ENCODE data around the gene LTBP1.

LTBP1 gene

DNA sequence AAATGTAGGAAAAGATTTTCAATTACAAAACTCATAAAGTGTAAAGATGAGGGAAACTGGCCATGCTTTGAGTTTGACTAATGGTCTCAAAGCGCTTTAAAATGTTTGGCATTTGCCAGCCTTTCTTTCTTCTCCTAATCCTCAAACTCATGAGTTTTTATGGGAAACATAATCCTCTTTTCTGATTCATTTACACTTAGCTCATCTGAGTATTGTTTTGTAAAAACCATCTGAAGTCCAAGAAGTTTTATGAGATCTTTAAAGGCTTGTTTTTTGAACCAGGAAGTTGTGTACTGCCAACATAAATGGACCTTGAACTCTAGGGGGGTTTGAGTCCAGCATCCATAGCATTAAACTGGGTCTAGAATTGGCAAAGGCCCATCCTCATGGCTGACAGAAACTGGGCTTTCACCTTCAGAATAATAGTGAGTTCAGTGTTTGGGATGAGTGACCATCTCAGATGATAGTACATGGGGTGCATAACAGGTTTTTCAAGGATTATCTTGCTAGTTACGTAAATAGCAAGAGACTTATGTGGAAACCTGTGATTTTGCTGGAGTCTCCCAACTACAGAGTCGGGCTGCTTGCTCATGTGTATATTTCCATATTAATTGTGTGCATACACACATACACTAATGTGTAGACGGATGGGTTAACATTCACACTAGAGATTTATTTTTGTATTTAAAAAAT, 3.8 kb upstream of the LTBP1 start:
- Histone ChIP-seq H3K9ac (ENCODE audit: low read length) (no peak overlapping the region), H3K4me2 (ENCODE audit: low read length, poor library complexity, severe bottlenecking) (no peak overlapping the region), H3K9me3 (ENCODE audit: control insufficient read depth, low read length) (no peaks in the 10 kb centered on the region), H4K91ac (ENCODE audit: low read length) (no peak overlapping the region), H3K18ac (ENCODE audit: low read depth in 1 of 2, low read length in 2 of 2) (no peak overlapping the region), H3K27me3 (ENCODE audit: control insufficient read depth in 1 of 2, insufficient read depth in 1 of 2, low read length in 2 of 2) (peaks cover 0 to 25% of the 10 kb centered on the region in 2 experiments), H2BK15ac (ENCODE audit: low read depth, poor library complexity, severe bottlenecking) (no peak overlapping the region), H2AFZ (ENCODE audit: low read depth, low read length) (no peak overlapping the region), H3K36me3 (ENCODE audit: control insufficient read depth in 1 of 2, insufficient read depth in 2 of 2, low read depth in 1 of 2, low read length in 2 of 2) (no peaks in the 10 kb centered on the region), H3K23ac (ENCODE audit: low read length in 2 of 2) (no peak overlapping the region), H2BK120ac (ENCODE audit: low read depth, low read length) (no peak overlapping the region), H4K8ac (ENCODE audit: low read length) (no peak overlapping the region), H3K79me1 (replicated peaks; ENCODE audit: low read length, poor library complexity, severe bottlenecking) (no peaks in the 10 kb centered on the region), H3K4ac (ENCODE audit: low read depth in 1 of 2, low read length in 2 of 2) (no peak overlapping the region), H2BK5ac (ENCODE audit: low read depth, low read length, poor library complexity, severe bottlenecking) (no peak overlapping the region), H2AK5ac (ENCODE audit: low read length, severe bottlenecking) (no peak overlapping the region), H2BK12ac (ENCODE audit: low read length in 2 of 2) (no peak overlapping the region), H3K4me1 (ENCODE audit: control insufficient read depth, insufficient read depth, low read depth, low read length) (peaks cover 2% of the 10 kb centered on the region), H3K14ac (ENCODE audit: low read length in 2 of 2) (no peak overlapping the region), H3K27ac (ENCODE audit: low read length, poor library complexity, severe bottlenecking) (no peak overlapping the region), H3K4me3 (ENCODE audit: insufficient read depth in 1 of 2, low read depth in 1 of 2, low read length in 2 of 2) (no peak overlapping the region)
- no peak for DNase-seq
- WGBS: 100% methylated on average over 1 of the region's 4 CpGs

GRCh38 chr2:32945286-32945685, 1.5 kb upstream of the LTBP1 start:
- Histone ChIP-seq H3K4me1 (ENCODE audit: control insufficient read depth, insufficient read depth, low read depth, low read length) (peaks cover 2% of the 10 kb centered on the region), H2AK5ac (ENCODE audit: low read length, severe bottlenecking) (no peak overlapping the region), H2BK12ac (ENCODE audit: low read length in 2 of 2) (no peak overlapping the region), H3K79me1 (replicated peaks; ENCODE audit: low read length, poor library complexity, severe bottlenecking) (no peaks in the 10 kb centered on the region), H3K18ac (ENCODE audit: low read depth in 1 of 2, low read length in 2 of 2) (no peak overlapping the region), H3K9me3 (ENCODE audit: control insufficient read depth, low read length) (no peaks in the 10 kb centered on the region), H3K4me3 (ENCODE audit: insufficient read depth in 1 of 2, low read depth in 1 of 2, low read length in 2 of 2) (no peak overlapping the region), H3K36me3 (ENCODE audit: control insufficient read depth in 1 of 2, insufficient read depth in 2 of 2, low read depth in 1 of 2, low read length in 2 of 2) (no peaks in the 10 kb centered on the region), H3K4me2 (ENCODE audit: low read length, poor library complexity, severe bottlenecking) (no peak overlapping the region), H4K91ac (ENCODE audit: low read length) (no peak overlapping the region), H3K14ac (ENCODE audit: low read length in 2 of 2) (no peak overlapping the region), H2BK15ac (ENCODE audit: low read depth, poor library complexity, severe bottlenecking) (no peak overlapping the region), H3K27me3 (ENCODE audit: control insufficient read depth in 1 of 2, insufficient read depth in 1 of 2, low read length in 2 of 2) (peaks cover 0 to 24% of the 10 kb centered on the region in 2 experiments), H3K27ac (ENCODE audit: low read length, poor library complexity, severe bottlenecking) (no peak overlapping the region), H3K23ac (ENCODE audit: low read length in 2 of 2) (no peak overlapping the region), H3K9ac (ENCODE audit: low read length) (no peak overlapping the region), H2AFZ (ENCODE audit: low read depth, low read length) (no peak overlapping the region), H2BK5ac (ENCODE audit: low read depth, low read length, poor library complexity, severe bottlenecking) (no peak overlapping the region), H2BK120ac (ENCODE audit: low read depth, low read length) (no peak overlapping the region), H3K4ac (ENCODE audit: low read depth in 1 of 2, low read length in 2 of 2) (no peak overlapping the region), H4K8ac (ENCODE audit: low read length) (no peak overlapping the region)
- WGBS: 97% methylated on average over 2 of the region's 2 CpGs
- DNase-seq: no peak

DNA sequence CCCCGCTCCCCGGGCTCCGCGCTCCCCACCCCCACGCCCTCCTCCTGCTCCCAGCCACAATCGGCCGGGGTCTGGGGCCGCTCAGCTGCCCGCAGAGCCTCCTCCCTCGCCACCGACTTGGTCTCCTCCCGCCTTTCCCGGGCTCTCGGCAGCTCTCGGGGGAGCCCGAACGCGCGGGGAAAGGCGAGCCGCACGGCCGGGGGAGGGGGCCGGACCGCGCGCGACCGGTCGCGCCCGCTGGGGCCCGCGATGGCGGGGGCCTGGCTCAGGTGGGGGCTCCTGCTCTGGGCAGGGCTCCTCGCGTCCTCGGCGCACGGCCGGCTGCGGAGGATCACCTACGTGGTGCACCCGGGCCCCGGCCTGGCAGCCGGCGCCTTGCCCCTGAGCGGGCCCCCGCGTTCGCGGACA, 327 bp downstream of the LTBP1 start:
- Histone ChIP-seq H3K9ac (ENCODE audit: low read length) (no peak overlapping the region), H3K4me2 (ENCODE audit: low read length, poor library complexity, severe bottlenecking) (peak overlapping the region; percentile 96), H4K8ac (ENCODE audit: low read length) (peak overlapping the region; percentile 56), H3K9me3 (ENCODE audit: control insufficient read depth, low read length) (no peaks in the 10 kb centered on the region), H3K4me3 (ENCODE audit: insufficient read depth in 1 of 2, low read depth in 1 of 2, low read length in 2 of 2) (peak overlapping the region; percentile 81 to 82), H3K4ac (ENCODE audit: low read depth in 1 of 2, low read length in 2 of 2) (peak overlapping the region; percentile 57 to 78), H2BK12ac (ENCODE audit: low read length in 2 of 2) (peak overlapping the region in 1 of 2 experiments; percentile 45), H3K36me3 (ENCODE audit: control insufficient read depth in 1 of 2, insufficient read depth in 2 of 2, low read depth in 1 of 2, low read length in 2 of 2) (no peaks in the 10 kb centered on the region), H3K23ac (ENCODE audit: low read length in 2 of 2) (no peak overlapping the region), H2BK120ac (ENCODE audit: low read depth, low read length) (peak overlapping the region; percentile 89), H3K79me1 (replicated peaks; ENCODE audit: low read length, poor library complexity, severe bottlenecking) (no peaks in the 10 kb centered on the region), H4K91ac (ENCODE audit: low read length) (peak overlapping the region; percentile 40), H3K27me3 (ENCODE audit: control insufficient read depth in 1 of 2, insufficient read depth in 1 of 2, low read length in 2 of 2) (peaks cover 0 to 34% of the 10 kb centered on the region in 2 experiments), H3K4me1 (ENCODE audit: control insufficient read depth, insufficient read depth, low read depth, low read length) (peaks cover 2% of the 10 kb centered on the region), H2BK15ac (ENCODE audit: low read depth, poor library complexity, severe bottlenecking) (peak overlapping the region; percentile 86), H3K27ac (ENCODE audit: low read length, poor library complexity, severe bottlenecking) (no peak overlapping the region), H3K18ac (ENCODE audit: low read depth in 1 of 2, low read length in 2 of 2) (peak overlapping the region; percentile 41 to 93), H2AFZ (ENCODE audit: low read depth, low read length) (peak overlapping the region; percentile 88), H2BK5ac (ENCODE audit: low read depth, low read length, poor library complexity, severe bottlenecking) (no peak overlapping the region), H2AK5ac (ENCODE audit: low read length, severe bottlenecking) (no peak overlapping the region), H3K14ac (ENCODE audit: low read length in 2 of 2) (peak overlapping the region in 1 of 2 experiments; percentile 68)
- DNase-seq: no peak
- under 1% methylated on average over 37 of the region's 52 CpGs for WGBS

DNA sequence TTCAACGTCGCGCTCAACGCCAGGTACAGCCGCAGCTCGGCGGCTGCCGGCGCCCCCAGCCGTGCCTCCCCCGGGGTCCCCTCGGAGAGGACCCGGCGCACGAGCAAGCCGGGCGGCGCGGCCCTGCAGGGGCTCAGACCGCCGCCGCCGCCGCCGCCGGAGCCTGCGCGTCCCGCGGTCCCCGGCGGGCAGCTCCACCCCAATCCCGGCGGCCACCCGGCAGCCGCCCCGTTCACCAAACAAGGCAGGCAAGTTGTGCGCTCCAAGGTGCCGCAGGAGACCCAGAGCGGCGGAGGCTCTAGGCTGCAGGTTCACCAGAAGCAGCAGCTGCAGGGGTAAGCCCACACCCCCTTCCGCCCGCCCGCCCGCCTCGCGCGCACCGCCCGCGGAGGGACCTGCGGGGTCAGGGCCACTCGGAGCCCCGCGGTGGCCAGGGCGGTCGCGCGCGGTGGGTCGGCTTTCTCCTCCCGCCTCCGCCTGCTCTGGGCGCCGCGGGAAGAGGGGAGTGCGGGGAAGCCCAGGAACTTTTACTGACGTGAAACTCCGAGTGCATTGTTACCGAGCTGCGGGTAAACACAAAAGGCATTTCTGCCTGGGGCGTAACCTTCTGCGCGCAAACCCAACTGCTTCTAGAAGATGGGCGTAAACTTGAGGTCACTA, 861 bp downstream of the LTBP1 start:
- Histone ChIP-seq H3K27me3 (ENCODE audit: control insufficient read depth in 1 of 2, insufficient read depth in 1 of 2, low read length in 2 of 2) (peaks cover 0 to 36% of the 10 kb centered on the region in 2 experiments), H2BK5ac (ENCODE audit: low read depth, low read length, poor library complexity, severe bottlenecking) (no peak overlapping the region), H4K91ac (ENCODE audit: low read length) (peak overlapping the region; percentile 16), H2BK12ac (ENCODE audit: low read length in 2 of 2) (no peak overlapping the region), H3K36me3 (ENCODE audit: control insufficient read depth in 1 of 2, insufficient read depth in 2 of 2, low read depth in 1 of 2, low read length in 2 of 2) (no peaks in the 10 kb centered on the region), H2AK5ac (ENCODE audit: low read length, severe bottlenecking) (no peak overlapping the region), H3K4me3 (ENCODE audit: insufficient read depth in 1 of 2, low read depth in 1 of 2, low read length in 2 of 2) (peak overlapping the region; percentile 81 to 82), H3K4ac (ENCODE audit: low read depth in 1 of 2, low read length in 2 of 2) (peak overlapping the region; percentile 57 to 78), H3K23ac (ENCODE audit: low read length in 2 of 2) (peak overlapping the region in 1 of 2 experiments; percentile 76), H4K8ac (ENCODE audit: low read length) (peak overlapping the region; percentile 56), H3K4me1 (ENCODE audit: control insufficient read depth, insufficient read depth, low read depth, low read length) (peaks cover 2% of the 10 kb centered on the region), H2AFZ (ENCODE audit: low read depth, low read length) (peak overlapping the region; percentile 88), H2BK15ac (ENCODE audit: low read depth, poor library complexity, severe bottlenecking) (peak overlapping the region; percentile 86), H3K9me3 (ENCODE audit: control insufficient read depth, low read length) (no peaks in the 10 kb centered on the region), H2BK120ac (ENCODE audit: low read depth, low read length) (peak overlapping the region; percentile 89), H3K18ac (ENCODE audit: low read depth in 1 of 2, low read length in 2 of 2) (peak overlapping the region; percentile 86 to 93), H3K79me1 (replicated peaks; ENCODE audit: low read length, poor library complexity, severe bottlenecking) (no peaks in the 10 kb centered on the region), H3K14ac (ENCODE audit: low read length in 2 of 2) (peak overlapping the region in 1 of 2 experiments; percentile 82), H3K27ac (ENCODE audit: low read length, poor library complexity, severe bottlenecking) (no peak overlapping the region), H3K4me2 (ENCODE audit: low read length, poor library complexity, severe bottlenecking) (peak overlapping the region; percentile 96), H3K9ac (ENCODE audit: low read length) (no peak overlapping the region)
- DNase-seq: peak; percentile 54
- WGBS: under 1% methylated on average over 46 of the region's 75 CpGs
